ENCODE data around the gene SLC25A12.

SLC25A12 gene, protein sequence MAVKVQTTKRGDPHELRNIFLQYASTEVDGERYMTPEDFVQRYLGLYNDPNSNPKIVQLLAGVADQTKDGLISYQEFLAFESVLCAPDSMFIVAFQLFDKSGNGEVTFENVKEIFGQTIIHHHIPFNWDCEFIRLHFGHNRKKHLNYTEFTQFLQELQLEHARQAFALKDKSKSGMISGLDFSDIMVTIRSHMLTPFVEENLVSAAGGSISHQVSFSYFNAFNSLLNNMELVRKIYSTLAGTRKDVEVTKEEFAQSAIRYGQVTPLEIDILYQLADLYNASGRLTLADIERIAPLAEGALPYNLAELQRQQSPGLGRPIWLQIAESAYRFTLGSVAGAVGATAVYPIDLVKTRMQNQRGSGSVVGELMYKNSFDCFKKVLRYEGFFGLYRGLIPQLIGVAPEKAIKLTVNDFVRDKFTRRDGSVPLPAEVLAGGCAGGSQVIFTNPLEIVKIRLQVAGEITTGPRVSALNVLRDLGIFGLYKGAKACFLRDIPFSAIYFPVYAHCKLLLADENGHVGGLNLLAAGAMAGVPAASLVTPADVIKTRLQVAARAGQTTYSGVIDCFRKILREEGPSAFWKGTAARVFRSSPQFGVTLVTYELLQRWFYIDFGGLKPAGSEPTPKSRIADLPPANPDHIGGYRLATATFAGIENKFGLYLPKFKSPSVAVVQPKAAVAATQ

DNA sequence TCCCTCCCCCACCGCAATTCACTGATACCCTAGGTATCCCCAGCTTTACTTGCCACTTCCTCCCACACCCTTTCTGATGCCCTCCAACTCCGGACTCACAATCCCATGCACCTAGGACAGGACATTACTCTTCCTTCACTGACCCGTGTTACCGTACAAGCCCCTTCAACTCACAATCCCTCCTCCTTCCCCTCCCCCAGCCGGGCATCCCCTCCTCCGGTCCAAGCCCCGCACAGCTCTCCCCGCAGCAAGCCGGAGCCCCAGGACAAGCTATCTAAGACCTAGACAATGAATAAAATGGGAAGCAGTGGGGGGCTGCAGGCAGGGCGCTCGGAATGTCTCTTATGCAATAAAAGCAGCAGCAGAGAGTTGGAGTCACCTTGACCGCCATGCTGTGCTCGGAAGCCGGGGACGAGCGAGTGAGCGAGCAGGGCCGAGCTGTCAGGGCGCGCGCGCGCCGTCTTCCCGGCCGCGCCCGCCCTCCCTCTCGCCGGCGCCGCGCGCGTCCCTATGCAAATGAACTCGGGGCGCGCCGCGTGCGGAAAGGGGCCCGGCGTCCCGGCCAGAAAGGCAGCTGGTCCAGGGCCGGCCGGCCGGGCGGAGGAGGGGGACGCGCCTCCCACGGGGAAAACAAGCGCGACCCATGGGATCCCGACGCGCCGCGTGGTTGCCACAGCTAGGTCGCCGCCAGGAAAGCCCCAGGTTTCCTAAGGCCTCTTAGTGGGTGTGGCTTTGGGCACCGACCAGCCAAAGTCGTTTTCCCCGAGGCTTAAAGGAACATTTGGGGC lies at the start of gene SLC25A12:
TSS of gene SLC25A12 (minus strand) at position 421 of the 788 bp plus-strand sequence. CDS start at position 391, 30 bp downstream.
- H3K4me3 ChIP-seq (ENCODE audit: low read depth, low read length): peak within 1 kb of the TSS; percentile 86
- TF ChIP-seq, protein P1, sequence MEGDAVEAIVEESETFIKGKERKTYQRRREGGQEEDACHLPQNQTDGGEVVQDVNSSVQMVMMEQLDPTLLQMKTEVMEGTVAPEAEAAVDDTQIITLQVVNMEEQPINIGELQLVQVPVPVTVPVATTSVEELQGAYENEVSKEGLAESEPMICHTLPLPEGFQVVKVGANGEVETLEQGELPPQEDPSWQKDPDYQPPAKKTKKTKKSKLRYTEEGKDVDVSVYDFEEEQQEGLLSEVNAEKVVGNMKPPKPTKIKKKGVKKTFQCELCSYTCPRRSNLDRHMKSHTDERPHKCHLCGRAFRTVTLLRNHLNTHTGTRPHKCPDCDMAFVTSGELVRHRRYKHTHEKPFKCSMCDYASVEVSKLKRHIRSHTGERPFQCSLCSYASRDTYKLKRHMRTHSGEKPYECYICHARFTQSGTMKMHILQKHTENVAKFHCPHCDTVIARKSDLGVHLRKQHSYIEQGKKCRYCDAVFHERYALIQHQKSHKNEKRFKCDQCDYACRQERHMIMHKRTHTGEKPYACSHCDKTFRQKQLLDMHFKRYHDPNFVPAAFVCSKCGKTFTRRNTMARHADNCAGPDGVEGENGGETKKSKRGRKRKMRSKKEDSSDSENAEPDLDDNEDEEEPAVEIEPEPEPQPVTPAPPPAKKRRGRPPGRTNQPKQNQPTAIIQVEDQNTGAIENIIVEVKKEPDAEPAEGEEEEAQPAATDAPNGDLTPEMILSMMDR (IDR thresholded peaks at IDR 0.05; ENCODE audit: insufficient read depth, low read depth, low read length, missing control alignments): no peak
- DNase-seq (ENCODE audit: low read depth): peak; percentile 92

DNA sequence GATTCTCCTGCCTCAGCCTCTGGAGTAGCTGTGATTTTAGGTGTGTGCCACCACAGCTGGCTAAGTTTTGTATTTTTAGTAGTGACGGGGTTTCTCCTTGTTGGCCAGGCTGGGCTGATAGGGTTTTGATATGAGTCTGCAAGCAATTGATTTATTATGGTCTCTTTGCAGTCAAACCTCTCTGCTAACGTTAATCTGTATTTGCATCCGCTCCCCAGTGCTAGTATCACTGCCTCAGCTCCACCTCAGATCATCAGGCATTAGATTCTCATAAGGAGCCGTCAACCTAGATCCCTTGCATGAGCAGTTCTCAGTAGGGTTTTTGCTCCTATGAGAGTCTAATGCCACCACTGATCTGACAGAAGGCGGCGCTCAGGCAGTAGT lies 47.3 kb upstream of the SLC25A12 start:
- DNase-seq (ENCODE audit: low read depth): no peak
- H3K4me3 ChIP-seq (ENCODE audit: low read depth, low read length): no peak overlapping the region
- TF ChIP-seq, protein P1 (IDR thresholded peaks at IDR 0.05; ENCODE audit: insufficient read depth, low read depth, low read length, missing control alignments): no peak

DNA sequence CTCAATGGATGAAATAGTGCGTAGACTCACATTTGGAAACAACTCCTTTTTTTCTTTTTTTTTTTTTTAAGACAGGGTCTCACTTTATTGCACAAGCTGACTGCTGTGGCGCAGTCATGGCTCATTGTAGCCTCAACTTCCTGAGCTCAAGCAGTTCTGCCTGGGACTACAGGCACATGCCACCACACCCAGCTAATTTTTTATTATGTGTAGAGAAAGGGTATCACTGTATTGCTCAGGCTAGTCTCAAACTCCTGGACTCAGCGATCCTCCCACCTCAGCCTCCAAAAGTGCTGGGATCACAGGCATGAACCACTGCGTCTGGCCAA lies 45.7 kb upstream of the SLC25A12 start:
- no peak for DNase-seq (ENCODE audit: low read depth)
- TF ChIP-seq, protein P1 (IDR thresholded peaks at IDR 0.05; ENCODE audit: insufficient read depth, low read depth, low read length, missing control alignments): no peak
- no peak overlapping the region for H3K4me3 ChIP-seq (ENCODE audit: low read depth, low read length)

DNA sequence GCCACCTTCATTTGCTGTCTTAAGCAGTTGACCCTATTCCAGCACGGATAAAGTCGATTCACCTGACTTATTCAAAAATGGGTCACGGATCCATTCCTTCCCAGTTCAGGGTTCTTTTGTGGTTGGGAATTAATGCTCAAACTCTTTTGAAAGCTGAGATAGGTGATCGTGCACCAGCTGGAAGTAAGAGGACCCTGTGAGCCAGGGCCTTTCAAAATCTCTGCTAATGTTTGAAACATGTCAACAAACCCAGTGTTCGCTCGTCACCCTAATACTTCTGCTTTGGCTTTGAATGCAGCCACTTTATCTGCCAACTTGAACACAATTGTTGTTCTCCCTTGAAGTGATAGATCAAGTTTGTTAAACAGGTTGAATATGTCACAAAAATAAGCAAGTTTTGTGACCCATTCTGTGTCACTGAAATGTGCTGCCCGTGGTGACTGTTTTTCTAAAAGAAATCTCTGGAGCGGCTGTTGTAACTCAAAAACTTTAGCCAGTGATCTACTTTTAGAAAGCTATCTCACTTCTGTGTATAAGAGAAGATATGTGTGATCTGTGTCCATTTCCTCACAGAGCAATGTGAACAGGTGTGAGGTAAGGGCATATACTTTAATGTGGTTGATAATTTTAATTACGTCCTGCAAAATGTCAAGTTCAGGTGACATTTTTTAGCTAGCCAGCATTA lies 45.2 kb upstream of the SLC25A12 start:
- no peak overlapping the region for H3K4me3 ChIP-seq (ENCODE audit: low read depth, low read length)
- TF ChIP-seq, protein P1 (IDR thresholded peaks at IDR 0.05; ENCODE audit: insufficient read depth, low read depth, low read length, missing control alignments): no peak
- DNase-seq (ENCODE audit: low read depth): no peak

DNA sequence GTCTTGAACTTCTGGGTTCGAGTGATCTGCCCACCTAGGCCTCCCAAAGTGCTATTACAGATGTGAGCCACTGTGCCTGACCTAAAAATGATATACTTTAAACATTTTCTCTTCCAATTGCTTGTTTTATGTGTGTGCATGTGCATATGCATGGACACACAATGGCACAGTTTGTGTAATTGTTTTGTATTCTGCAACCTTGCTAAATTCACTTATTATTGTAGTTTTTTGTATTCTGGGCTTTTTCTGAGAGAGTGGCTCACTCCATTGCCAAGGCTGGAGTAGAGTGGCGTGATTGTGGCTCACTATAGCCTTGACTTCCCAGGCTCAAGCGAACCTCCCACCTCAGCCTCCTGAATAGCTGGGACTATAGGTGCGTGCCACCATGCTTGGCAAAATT lies 36.3 kb upstream of the SLC25A12 start:
- TF ChIP-seq, protein P1 (IDR thresholded peaks at IDR 0.05; ENCODE audit: insufficient read depth, low read depth, low read length, missing control alignments): no peak

DNA sequence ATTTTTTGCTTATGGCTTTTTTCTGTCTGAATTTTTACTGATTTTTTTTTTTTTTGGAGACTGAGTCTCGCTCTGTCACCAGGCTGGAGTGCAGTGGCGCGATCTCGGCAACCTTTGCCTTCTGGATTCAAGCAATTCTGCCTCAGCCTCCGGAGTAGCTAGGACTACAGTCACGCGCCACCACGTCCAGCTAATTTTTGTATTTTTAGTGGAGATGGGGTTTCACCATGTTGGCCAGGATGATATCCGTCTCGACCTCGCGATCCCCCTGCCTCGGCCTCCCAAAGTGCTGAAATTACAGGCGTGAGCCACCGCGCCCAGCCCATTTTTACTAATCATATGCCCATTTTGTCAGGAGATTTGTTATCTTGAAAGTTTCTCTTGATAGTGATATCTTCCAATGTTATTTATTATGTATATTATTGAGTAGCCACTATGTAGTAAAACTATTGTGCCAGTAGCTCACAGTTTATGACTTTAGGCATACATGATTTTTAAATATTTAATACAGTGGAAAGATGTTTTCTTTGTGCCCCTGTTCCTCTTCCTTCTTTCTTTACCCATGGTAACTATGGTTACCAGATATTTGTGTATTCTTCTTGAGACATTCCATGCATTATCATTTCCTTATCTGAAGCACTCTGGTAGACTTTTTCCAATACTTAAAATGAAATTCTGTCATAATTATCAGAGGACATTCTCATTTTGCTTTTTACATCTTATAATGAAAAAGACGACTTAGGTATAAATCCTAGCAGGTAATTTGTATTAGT lies 30.3 kb upstream of the SLC25A12 start:
- no peak overlapping the region for H3K4me3 ChIP-seq (ENCODE audit: low read depth, low read length)
- TF ChIP-seq, protein P1 (IDR thresholded peaks at IDR 0.05; ENCODE audit: insufficient read depth, low read depth, low read length, missing control alignments): no peak

More for the DNA sequence above, 36.3 kb upstream of the SLC25A12 start:
- no peak for DNase-seq (ENCODE audit: low read depth)
- H3K4me3 ChIP-seq (ENCODE audit: low read depth, low read length): no peak overlapping the region

More for the DNA sequence above, 30.3 kb upstream of the SLC25A12 start:
- DNase-seq (ENCODE audit: low read depth): no peak
